BLaER1 treated with 17β-estradiol and CSF1 and Interleukin-3, amounts not matched to agents 10 nM and 100 nM (cell line): ENCODE data around the gene FOXD4.
"Not testable (repeated sequence)": the region's sequence is repeated elsewhere in the genome, so short reads cannot be mapped to it uniquely, and the experiment has no call there.

ENCODE experiments used
- H3K27ac ChIP-seq, 11 experiments: shearing (Covaris generic); formaldehyde crosslinking; 2 replicates each; pipeline ENCODE4 v1.8.1; 2022
- H3K27me3 ChIP-seq, 11 experiments: shearing (Covaris generic); formaldehyde crosslinking; 2 replicates each; pipeline ENCODE4 v1.8.1; 2022
- H3K36me3 ChIP-seq, 11 experiments: shearing (Covaris generic); formaldehyde crosslinking; 2 replicates each; pipeline ENCODE4 v1.8.1; 2022
- H3K4me1 ChIP-seq, 10 experiments: shearing (Covaris generic); formaldehyde crosslinking; 2 replicates each; pipeline ENCODE4 v1.8.1; 2022
- H3K4me2 ChIP-seq, 11 experiments: shearing (Covaris generic); formaldehyde crosslinking; 2 replicates each; pipeline ENCODE4 v1.8.1; 2022
- H3K4me3 ChIP-seq, 10 experiments: shearing (Covaris generic); formaldehyde crosslinking; 2 replicates each; pipeline ENCODE4 v1.8.1; 2022
- H3K9ac ChIP-seq, 11 experiments: shearing (Covaris generic); formaldehyde crosslinking; 2 replicates each; pipeline ENCODE4 v1.8.1; 2022
- H3K9me3 ChIP-seq, 11 experiments: shearing (Covaris generic); formaldehyde crosslinking; replicated peaks in 1 of 11; 2 replicates each; pipeline ENCODE4 v1.8.1; 2022
- H4K20me1 ChIP-seq, 11 experiments: shearing (Covaris generic); formaldehyde crosslinking; 2 replicates each; pipeline ENCODE4 v1.8.1; 2022

The FOXD4 gene

GRCh38 chr9:82932-83689, 35.1 kb downstream of the FOXD4 start:
- H3K27me3 ChIP-seq, H4K20me1 ChIP-seq, H3K4me1 ChIP-seq, H3K9ac ChIP-seq, H3K9me3 ChIP-seq, H3K27ac ChIP-seq, H3K36me3 ChIP-seq, H3K4me2 ChIP-seq, H3K4me3 ChIP-seq: not testable (repeated sequence)

GRCh38 chr9:78333-78732, 39.9 kb downstream of the FOXD4 start:
- H3K9me3 ChIP-seq, H3K4me2 ChIP-seq, H3K4me1 ChIP-seq, H3K4me3 ChIP-seq, H4K20me1 ChIP-seq, H3K27ac ChIP-seq, H3K36me3 ChIP-seq, H3K27me3 ChIP-seq, H3K9ac ChIP-seq: not testable (repeated sequence)

- H3K9ac ChIP-seq, H3K27ac ChIP-seq, H3K4me2 ChIP-seq, H3K9me3 ChIP-seq, H4K20me1 ChIP-seq, H3K36me3 ChIP-seq, H3K27me3 ChIP-seq, H3K4me1 ChIP-seq, H3K4me3 ChIP-seq: not testable (repeated sequence)
Measured at GRCh38 chr9:76389-76788, 41.8 kb downstream of the FOXD4 start.

GRCh38 chr9:73900-74525, 44.2 kb downstream of the FOXD4 start:
- not testable (repeated sequence) for H3K9me3 ChIP-seq, H3K4me2 ChIP-seq, H3K36me3 ChIP-seq, H3K4me3 ChIP-seq, H3K9ac ChIP-seq, H3K27ac ChIP-seq, H4K20me1 ChIP-seq, H3K27me3 ChIP-seq, H3K4me1 ChIP-seq

GRCh38 chr9:73076-73899, 44.9 kb downstream of the FOXD4 start:
- not testable (repeated sequence) for H3K27me3 ChIP-seq, H3K4me2 ChIP-seq, H4K20me1 ChIP-seq, H3K9ac ChIP-seq, H3K9me3 ChIP-seq, H3K27ac ChIP-seq, H3K36me3 ChIP-seq, H3K4me1 ChIP-seq, H3K4me3 ChIP-seq
